ENCODE results near the gene LCORL. TPM values are rescaled to one million over a fixed set of nuclear protein-coding genes. Genes with fewer than 3 reads are reported as not detected.

The LCORL gene
- 20.9 to 21.6 TPM (median 21.3 TPM) in 3 replicates for total RNA-seq

DNA sequence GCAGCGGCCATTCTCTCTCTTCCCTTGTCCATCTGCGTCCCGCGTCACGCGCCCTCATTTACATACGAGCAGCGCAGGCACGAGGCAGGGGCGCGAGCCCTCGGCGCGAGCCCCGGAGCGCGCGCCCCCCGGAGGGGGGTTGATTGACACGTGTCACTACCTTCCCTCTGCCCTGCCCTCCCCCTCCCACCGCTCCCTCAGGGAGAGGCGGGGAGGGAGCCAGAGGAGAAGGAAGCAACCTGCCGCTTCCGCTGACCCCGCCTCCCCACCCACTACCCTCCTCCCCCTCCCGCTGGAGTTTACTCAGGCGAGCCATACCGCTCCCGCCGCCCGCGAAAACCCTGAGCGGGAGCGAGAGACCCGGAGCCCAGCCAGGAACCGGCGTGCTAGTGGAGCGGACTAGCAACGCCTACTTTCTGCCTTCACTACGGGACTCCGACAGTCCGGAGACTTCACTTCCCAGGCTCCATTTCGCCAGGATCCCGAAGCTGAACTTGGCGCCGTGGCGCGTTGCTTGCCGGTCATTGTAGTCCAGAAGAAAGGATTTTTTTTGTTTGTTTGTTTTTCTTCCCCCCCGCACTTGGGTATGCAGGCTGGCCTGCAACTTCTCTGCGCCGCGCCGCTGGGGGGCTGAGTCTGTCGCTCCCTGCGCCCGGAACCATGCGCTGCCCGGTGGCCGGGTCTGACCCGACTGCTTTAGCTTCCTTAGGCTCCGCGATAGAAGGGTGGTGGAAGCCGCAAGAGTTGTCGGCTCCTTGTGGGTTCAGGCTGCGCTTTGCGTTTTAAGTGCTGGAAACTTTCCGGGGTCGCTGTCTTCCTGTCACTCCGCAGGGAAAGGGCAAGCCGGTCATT lies at the start of gene LCORL:
Gene LCORL (minus strand): TSS at position 36 of the 852 bp plus-strand sequence. CDS start 4 bp downstream, at position 32.
- H3K27ac Mint-ChIP-seq: peak within 1 kb of the TSS; percentile 95
- DNase-seq (ENCODE audit: low spot score in 2 of 2, unreplicated experiment in 2 of 2): peak; percentile 83 to 91
- H3K9me3 Mint-ChIP-seq: no peaks in the 10 kb centered on the region

DNA sequence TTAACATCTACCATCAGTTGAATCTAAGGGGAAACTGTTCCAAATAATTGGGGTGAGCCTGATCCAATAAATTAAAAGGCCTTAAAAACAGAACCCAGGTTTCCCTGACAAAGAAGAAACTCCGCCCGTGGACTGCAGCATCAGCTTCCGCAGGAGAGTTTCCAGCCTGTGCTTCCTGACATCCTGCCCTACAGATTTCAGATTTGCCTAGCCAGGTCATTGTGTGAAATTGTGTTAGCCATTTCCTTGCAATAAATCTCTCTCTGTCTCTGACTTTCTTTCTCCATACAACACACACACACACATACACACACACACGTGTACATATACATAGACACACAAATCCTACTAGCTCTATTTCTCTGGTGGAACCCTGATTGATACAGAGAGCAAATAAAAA lies 48.3 kb upstream of the LCORL start:
- H3K4me1 Mint-ChIP-seq: no peaks in the 10 kb centered on the region
- no peak for DNase-seq (ENCODE audit: low spot score in 2 of 2, unreplicated experiment in 2 of 2)
- H3K4me3 Mint-ChIP-seq: no peak overlapping the region
- peaks cover 10% of the 10 kb centered on the region for H3K9me3 Mint-ChIP-seq
- H3K36me3 Mint-ChIP-seq: no peaks in the 10 kb centered on the region
- TF ChIP-seq, protein P1, sequence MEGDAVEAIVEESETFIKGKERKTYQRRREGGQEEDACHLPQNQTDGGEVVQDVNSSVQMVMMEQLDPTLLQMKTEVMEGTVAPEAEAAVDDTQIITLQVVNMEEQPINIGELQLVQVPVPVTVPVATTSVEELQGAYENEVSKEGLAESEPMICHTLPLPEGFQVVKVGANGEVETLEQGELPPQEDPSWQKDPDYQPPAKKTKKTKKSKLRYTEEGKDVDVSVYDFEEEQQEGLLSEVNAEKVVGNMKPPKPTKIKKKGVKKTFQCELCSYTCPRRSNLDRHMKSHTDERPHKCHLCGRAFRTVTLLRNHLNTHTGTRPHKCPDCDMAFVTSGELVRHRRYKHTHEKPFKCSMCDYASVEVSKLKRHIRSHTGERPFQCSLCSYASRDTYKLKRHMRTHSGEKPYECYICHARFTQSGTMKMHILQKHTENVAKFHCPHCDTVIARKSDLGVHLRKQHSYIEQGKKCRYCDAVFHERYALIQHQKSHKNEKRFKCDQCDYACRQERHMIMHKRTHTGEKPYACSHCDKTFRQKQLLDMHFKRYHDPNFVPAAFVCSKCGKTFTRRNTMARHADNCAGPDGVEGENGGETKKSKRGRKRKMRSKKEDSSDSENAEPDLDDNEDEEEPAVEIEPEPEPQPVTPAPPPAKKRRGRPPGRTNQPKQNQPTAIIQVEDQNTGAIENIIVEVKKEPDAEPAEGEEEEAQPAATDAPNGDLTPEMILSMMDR (IDR thresholded peaks at IDR 0.05; ENCODE audit: unreplicated experiment): no peak
- no peak overlapping the region for H3K27ac Mint-ChIP-seq
- H3K27me3 Mint-ChIP-seq (ENCODE audit: low read depth): peaks cover 15% of the 10 kb centered on the region

More for the DNA sequence above, at the start of gene LCORL:
- TF ChIP-seq, protein P1 (IDR thresholded peaks at IDR 0.05; ENCODE audit: unreplicated experiment): no peak
- H3K4me1 Mint-ChIP-seq: peaks cover 16% of the 10 kb centered on the region
- peak within 1 kb of the TSS; percentile 94 for H3K4me3 Mint-ChIP-seq
- H3K27me3 Mint-ChIP-seq (ENCODE audit: low read depth): peaks cover 15% of the 10 kb centered on the region
- no peaks in the 10 kb centered on the region for H3K36me3 Mint-ChIP-seq

DNA sequence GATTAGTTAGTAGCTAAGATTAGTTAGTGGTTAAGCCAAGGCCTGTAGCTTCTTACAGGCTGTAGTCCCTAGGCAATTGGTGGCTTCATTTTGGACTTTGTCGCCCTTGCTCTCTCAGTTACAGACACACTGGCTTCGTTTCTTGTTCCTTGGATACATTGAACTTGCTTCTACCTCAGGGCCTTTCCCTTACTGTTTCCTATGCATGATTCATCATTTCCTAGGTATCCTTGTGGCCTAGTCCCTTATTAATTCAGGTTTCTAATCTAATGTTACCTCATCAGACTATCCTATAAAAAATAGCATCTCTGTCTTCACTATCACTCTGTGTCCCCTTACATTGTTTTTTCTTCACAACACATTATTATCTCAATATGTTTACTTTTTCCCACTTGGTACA lies 45.5 kb upstream of the LCORL start:
- Mint-ChIP-seq H3K9me3 (peaks cover 35% of the 10 kb centered on the region), H3K36me3 (no peaks in the 10 kb centered on the region), H3K27ac (no peak overlapping the region), H3K27me3 (ENCODE audit: low read depth) (peaks cover 12% of the 10 kb centered on the region), H3K4me1 (no peaks in the 10 kb centered on the region), H3K4me3 (no peak overlapping the region)
- no peak for DNase-seq (ENCODE audit: low spot score in 2 of 2, unreplicated experiment in 2 of 2)
- TF ChIP-seq, protein P1 (IDR thresholded peaks at IDR 0.05; ENCODE audit: unreplicated experiment): no peak

DNA sequence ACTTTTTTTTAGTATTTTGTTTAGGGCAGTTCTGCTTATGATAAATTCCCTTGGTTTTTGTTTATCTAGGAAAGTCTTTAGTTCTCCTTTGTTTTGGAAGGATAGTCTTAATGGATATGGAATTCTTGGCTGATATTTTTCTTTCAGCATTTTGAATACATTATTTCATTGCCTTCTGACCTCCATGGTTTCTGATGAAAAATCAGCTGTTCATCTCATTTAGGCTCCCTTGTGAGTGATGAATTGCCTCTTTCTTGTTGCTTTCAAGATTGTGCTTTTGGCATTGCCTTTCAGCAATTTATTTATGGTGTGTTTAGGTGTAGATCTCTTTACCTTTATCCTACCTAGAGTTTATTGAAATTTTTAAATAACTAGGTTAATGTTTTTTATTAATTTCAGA lies 41.5 kb upstream of the LCORL start:
- no peak for DNase-seq (ENCODE audit: low spot score in 2 of 2, unreplicated experiment in 2 of 2)
- Mint-ChIP-seq H3K27me3 (ENCODE audit: low read depth) (peaks cover 2% of the 10 kb centered on the region), H3K36me3 (no peaks in the 10 kb centered on the region), H3K9me3 (peaks cover 32% of the 10 kb centered on the region), H3K4me1 (no peaks in the 10 kb centered on the region), H3K27ac (no peak overlapping the region), H3K4me3 (no peak overlapping the region)
- TF ChIP-seq, protein P1 (IDR thresholded peaks at IDR 0.05; ENCODE audit: unreplicated experiment): no peak

DNA sequence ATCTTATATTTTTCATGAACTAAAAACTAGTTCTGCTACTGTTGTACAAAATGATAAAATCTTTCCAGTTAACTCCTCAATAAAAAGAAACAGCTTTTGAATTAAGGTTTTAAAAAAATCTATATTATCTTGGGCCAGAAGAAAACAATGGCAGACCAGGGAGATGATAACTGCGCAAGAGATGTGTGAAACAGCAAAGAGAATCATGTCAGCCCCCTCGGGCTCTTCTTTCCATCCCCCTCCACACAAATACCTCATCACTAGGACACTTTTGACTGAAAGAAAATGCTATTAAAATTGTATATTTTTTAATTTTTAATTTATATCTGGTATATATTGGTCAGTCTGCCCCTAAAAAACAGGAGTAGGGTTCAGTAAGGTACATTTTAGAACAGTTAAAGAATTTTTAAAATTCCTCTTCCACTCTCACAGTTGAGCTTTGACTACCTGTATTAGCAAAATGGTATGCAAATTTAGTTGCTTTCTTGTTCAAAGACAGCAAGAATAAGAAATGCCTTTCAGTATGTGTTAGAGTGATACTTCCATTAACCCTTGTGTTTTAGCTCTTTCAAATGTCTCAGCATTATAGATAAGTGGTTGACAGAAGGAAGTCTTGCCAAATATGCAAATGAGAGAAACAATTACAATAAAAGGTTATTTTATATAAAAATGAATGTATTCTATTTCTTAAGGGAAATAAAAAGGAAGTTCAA lies 36.4 kb upstream of the LCORL start:
- TF ChIP-seq, protein P1 (IDR thresholded peaks at IDR 0.05; ENCODE audit: unreplicated experiment): no peak
- Mint-ChIP-seq H3K36me3 (no peaks in the 10 kb centered on the region), H3K4me3 (no peak overlapping the region), H3K4me1 (no peaks in the 10 kb centered on the region), H3K9me3 (peaks cover 7% of the 10 kb centered on the region), H3K27ac (no peak overlapping the region), H3K27me3 (ENCODE audit: low read depth) (no peaks in the 10 kb centered on the region)
- DNase-seq (ENCODE audit: low spot score in 2 of 2, unreplicated experiment in 2 of 2): no peak
